ENCODE measurements around the gene PHKG2. TPM values are rescaled to one million over a fixed set of nuclear protein-coding genes. Genes with fewer than 3 reads are reported as not detected.

The PHKG2 gene, protein sequence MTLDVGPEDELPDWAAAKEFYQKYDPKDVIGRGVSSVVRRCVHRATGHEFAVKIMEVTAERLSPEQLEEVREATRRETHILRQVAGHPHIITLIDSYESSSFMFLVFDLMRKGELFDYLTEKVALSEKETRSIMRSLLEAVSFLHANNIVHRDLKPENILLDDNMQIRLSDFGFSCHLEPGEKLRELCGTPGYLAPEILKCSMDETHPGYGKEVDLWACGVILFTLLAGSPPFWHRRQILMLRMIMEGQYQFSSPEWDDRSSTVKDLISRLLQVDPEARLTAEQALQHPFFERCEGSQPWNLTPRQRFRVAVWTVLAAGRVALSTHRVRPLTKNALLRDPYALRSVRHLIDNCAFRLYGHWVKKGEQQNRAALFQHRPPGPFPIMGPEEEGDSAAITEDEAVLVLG
- total RNA-seq, result 28.6 and 31.1 TPM in 2 replicates
- long read RNA-seq, full-length matches to known transcripts, result 37 of 56 reads
- long read RNA-seq, partial matches to known transcripts, result 7 of 56 reads
- long read RNA-seq, other reads (novel, unspliced or antisense), result 12 of 56 reads

GRCh38 chr16:30747799-30748633 is at the start of gene PHKG2:
TSS of gene PHKG2 (plus strand) at chr16:30748425. CDS start at chr16:30748821, 396 bp downstream.
- Mint-ChIP-seq H3K9me3 (ENCODE audit: unreplicated experiment) (no peaks in the 10 kb centered on the region), H3K4me3 (ENCODE audit: unreplicated experiment) (peak within 1 kb of the TSS; percentile 90), H3K4me1 (ENCODE audit: unreplicated experiment) (peaks cover 17% of the 10 kb centered on the region)

DNA sequence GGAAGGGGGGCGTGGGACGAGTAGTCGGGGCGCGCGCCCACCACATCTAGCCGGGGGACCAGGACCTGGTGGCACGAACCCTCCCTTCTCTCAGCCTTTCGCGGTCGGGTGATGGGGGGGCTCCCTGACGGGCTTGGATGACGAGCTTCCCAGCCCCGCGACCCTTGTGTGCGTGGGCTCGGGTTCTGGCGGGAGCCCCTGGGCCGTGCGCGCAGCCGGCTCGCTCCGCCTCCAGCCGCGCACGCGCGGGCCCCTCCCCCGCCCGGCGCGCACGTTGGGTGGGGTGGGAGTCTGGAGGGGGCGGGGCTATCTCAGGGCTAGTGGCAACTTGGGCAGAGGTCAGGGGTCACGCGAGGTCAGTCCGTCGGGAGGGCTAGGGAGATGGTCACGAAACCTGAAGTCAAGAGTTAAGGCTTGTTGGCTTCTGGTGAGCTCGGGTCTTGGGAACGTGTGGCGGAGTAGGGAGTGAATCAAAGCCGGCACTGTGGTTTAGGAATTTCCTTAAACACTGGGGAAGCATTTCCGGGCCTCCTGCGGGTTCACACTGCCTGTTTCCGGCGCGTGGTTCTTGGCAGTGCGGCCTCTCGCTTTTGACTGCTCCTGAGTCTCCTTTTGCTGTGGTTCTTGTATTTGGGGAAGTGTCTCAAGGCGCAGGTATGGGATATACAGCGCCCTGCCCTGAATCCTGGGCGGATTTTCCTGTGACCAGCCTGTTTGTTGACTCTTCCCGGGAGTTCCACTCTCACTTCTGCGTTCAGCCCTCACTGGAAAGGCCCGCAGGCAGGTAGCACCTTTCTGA is 49.2 kb upstream of the PHKG2 start, which contains the start of gene SRCAP:
TSS of gene SRCAP (plus strand) at position 356 of the 799 bp plus-strand sequence. CDS start 1,654 bp downstream, outside the sequence.
- Mint-ChIP-seq H3K27me3 (ENCODE audit: unreplicated experiment) (no peaks in the 10 kb centered on the region), H3K4me1 (ENCODE audit: unreplicated experiment) (peaks cover 23% of the 10 kb centered on the region), H3K36me3 (ENCODE audit: unreplicated experiment) (peaks cover 14% of the 10 kb centered on the region), H3K9me3 (ENCODE audit: unreplicated experiment) (no peaks in the 10 kb centered on the region), H3K4me3 (ENCODE audit: unreplicated experiment) (peak within 1 kb of the TSS; percentile 99), H3K27ac (ENCODE audit: unreplicated experiment) (peak within 1 kb of the TSS; percentile 100)
- peak; percentile 92 for DNase-seq (ENCODE audit: extremely low spot score, unreplicated experiment)
- TF ChIP-seq, protein P1, sequence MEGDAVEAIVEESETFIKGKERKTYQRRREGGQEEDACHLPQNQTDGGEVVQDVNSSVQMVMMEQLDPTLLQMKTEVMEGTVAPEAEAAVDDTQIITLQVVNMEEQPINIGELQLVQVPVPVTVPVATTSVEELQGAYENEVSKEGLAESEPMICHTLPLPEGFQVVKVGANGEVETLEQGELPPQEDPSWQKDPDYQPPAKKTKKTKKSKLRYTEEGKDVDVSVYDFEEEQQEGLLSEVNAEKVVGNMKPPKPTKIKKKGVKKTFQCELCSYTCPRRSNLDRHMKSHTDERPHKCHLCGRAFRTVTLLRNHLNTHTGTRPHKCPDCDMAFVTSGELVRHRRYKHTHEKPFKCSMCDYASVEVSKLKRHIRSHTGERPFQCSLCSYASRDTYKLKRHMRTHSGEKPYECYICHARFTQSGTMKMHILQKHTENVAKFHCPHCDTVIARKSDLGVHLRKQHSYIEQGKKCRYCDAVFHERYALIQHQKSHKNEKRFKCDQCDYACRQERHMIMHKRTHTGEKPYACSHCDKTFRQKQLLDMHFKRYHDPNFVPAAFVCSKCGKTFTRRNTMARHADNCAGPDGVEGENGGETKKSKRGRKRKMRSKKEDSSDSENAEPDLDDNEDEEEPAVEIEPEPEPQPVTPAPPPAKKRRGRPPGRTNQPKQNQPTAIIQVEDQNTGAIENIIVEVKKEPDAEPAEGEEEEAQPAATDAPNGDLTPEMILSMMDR (IDR thresholded peaks at IDR 0.05), result no peak

More at GRCh38 chr16:30747799-30748633, at the start of gene PHKG2:
- Mint-ChIP-seq H3K27me3 (ENCODE audit: unreplicated experiment) (no peaks in the 10 kb centered on the region), H3K27ac (ENCODE audit: unreplicated experiment) (peak within 1 kb of the TSS; percentile 90), H3K36me3 (ENCODE audit: unreplicated experiment) (peaks cover 7% of the 10 kb centered on the region)
- TF ChIP-seq, protein P1 (IDR thresholded peaks at IDR 0.05), result no peak
- peak; percentile 99 for DNase-seq (ENCODE audit: extremely low spot score, unreplicated experiment)

DNA sequence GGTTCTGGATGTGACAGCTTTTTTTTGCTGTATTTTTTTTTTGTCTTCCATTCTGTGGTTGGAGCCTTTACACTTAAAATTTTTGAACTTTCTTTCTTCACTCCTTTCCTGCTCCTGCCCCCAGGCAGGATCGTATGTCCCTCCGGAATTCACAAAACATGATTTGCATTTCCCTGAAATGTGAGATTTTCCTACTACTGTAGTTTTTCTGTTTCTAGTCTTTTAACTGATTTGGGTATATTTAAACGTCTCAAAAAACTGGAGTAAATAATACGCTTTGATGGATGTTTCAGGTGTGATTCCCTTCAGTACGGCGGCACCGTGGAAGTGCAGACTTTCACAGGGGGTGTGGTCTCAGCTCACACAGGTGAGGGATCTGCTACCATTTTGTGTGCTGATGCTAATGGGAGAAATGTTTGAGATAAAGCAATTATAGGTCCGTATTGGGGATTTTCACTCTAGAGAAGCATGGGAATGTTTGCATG is 48.6 kb upstream of the PHKG2 start:
- Mint-ChIP-seq H3K27me3 (ENCODE audit: unreplicated experiment) (no peaks in the 10 kb centered on the region), H3K4me3 (ENCODE audit: unreplicated experiment) (peak overlapping the region; percentile 99), H3K9me3 (ENCODE audit: unreplicated experiment) (no peaks in the 10 kb centered on the region), H3K36me3 (ENCODE audit: unreplicated experiment) (peaks cover 20% of the 10 kb centered on the region), H3K4me1 (ENCODE audit: unreplicated experiment) (peaks cover 23% of the 10 kb centered on the region), H3K27ac (ENCODE audit: unreplicated experiment) (peak overlapping the region; percentile 97)
- no peak for DNase-seq (ENCODE audit: extremely low spot score, unreplicated experiment)
- TF ChIP-seq, protein P1 (IDR thresholded peaks at IDR 0.05), result no peak

DNA sequence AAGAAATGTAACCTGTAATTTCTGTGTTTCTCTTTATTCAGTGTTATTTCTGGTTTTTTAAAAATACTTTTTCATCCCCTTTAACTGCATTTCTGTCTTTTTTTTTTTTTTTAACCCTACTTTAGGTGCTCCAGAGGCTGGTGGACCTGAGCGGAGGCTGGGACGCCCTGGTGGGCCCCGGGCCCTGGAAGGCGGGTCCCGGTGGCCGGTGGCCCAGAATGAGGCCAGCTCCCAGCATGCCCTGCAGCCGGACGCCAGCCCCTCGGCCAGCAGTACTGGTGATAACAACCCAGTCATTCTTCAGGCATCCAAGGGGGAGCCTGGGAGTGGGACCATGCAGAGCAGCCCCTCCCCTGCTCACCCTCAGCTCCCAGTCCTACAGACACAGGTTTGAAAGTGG is 47.7 kb upstream of the PHKG2 start:
- TF ChIP-seq, protein P1 (IDR thresholded peaks at IDR 0.05), result no peak
- Mint-ChIP-seq H3K4me3 (ENCODE audit: unreplicated experiment) (no peak overlapping the region), H3K27me3 (ENCODE audit: unreplicated experiment) (no peaks in the 10 kb centered on the region), H3K36me3 (ENCODE audit: unreplicated experiment) (peaks cover 22% of the 10 kb centered on the region), H3K27ac (ENCODE audit: unreplicated experiment) (no peak overlapping the region), H3K9me3 (ENCODE audit: unreplicated experiment) (no peaks in the 10 kb centered on the region), H3K4me1 (ENCODE audit: unreplicated experiment) (peaks cover 23% of the 10 kb centered on the region)
- no peak for DNase-seq (ENCODE audit: extremely low spot score, unreplicated experiment)
